CD4-positive, CD25-positive, alpha-beta regulatory T cell (primary cell): ENCODE measurements around the gene TUBB4A. TPM values are rescaled to one million over a fixed set of nuclear protein-coding genes. Genes with fewer than 3 reads are reported as not detected.
"Not testable (repeated sequence)": the region's sequence is repeated elsewhere in the genome, so short reads cannot be mapped to it uniquely, and the experiment has no call there.

ENCODE experiments used
- ATAC-seq, 2 donors: fragments of 150-1000 bp; cut with Tn5 transposase; one replicate each; pipeline ENCODE4 v1.10.0; 2021; ENCODE audit warnings: low read depth in 2 of 2, moderate number of reproducible peaks in 2 of 2, moderate library complexity in 1 of 2
- DNase-seq, 3 donors: peaks; one replicate each; pipeline versions ENCODE4 v3.0.0 to v3.0.0-alpha.2; 2012 to 2022; ENCODE audit warnings: mixed read lengths in 1 of 3
- H3K27ac ChIP-seq: one replicate; pipeline ENCODE4 v1.7.0; 2013; ENCODE audit warnings: mild to moderate bottlenecking, low read length; ENCODE audit not compliant: insufficient read depth, poor library complexity, severe bottlenecking
- H3K27me3 ChIP-seq: one replicate; pipeline ENCODE4 v1.7.0; 2013; ENCODE audit warnings: low read length; ENCODE audit not compliant: control insufficient read depth, insufficient read depth
- H3K36me3 ChIP-seq: one replicate; pipeline ENCODE4 v1.7.0; 2013; ENCODE audit warnings: mild to moderate bottlenecking, low read length, moderate library complexity; ENCODE audit not compliant: control insufficient read depth, insufficient read depth
- H3K4me1 ChIP-seq: 2 replicates; pipeline ENCODE4 v1.7.0; 2013; ENCODE audit warnings: mild to moderate bottlenecking, low read length; ENCODE audit not compliant: insufficient read depth, control insufficient read depth, poor library complexity, severe bottlenecking
- H3K4me3 ChIP-seq: one replicate; pipeline ENCODE4 v1.7.0; 2013; ENCODE audit warnings: low read depth, mild to moderate bottlenecking, low read length, moderate library complexity
- H3K9me3 ChIP-seq, 2 experiments: 1 replicate in 1 of 2; 2 replicates in 1 of 2; pipeline ENCODE4 v1.7.0; 2013; ENCODE audit warnings: low read length in 2 of 2, mild to moderate bottlenecking in 1 of 2, moderate library complexity in 1 of 2; ENCODE audit not compliant: control insufficient read depth in 2 of 2
- H3K27ac Mint-ChIP-seq, 3 donors: one replicate each; pipeline ENCODE4 v1.8.0; 2020 to 2022; ENCODE audit warnings: mild to moderate bottlenecking in 3 of 3, mixed read lengths in 3 of 3, moderate library complexity in 2 of 3
- H3K27me3 Mint-ChIP-seq: one replicate; pipeline ENCODE4 v1.8.0; 2022; ENCODE audit warnings: mild to moderate bottlenecking, mixed read lengths
- H3K36me3 Mint-ChIP-seq: one replicate; pipeline ENCODE4 v1.8.0; 2020; ENCODE audit warnings: mixed read lengths
- H3K4me1 Mint-ChIP-seq, 4 donors: one replicate each; pipeline ENCODE4 v1.8.0; 2020 to 2022; ENCODE audit warnings: mixed read lengths in 4 of 4, mild to moderate bottlenecking in 1 of 4
- H3K4me3 Mint-ChIP-seq, 4 donors: one replicate each; pipeline ENCODE4 v1.8.0; 2020 to 2022; ENCODE audit warnings: mild to moderate bottlenecking in 4 of 4, mixed read lengths in 4 of 4, moderate library complexity in 3 of 4
- H3K9me3 Mint-ChIP-seq, 7 donors: one replicate each; pipeline ENCODE4 v1.8.0; 2020 to 2022; ENCODE audit warnings: mixed read lengths in 7 of 7, mild to moderate bottlenecking in 3 of 7, moderate library complexity in 2 of 7
- polyA plus RNA-seq, 4 donors: library from polyadenylated mRNA; unstranded; fragments of 300-500 nt; fragmentation: Illumina TruSeq; gene quantifications; one replicate each; pipeline ENCODE4 v1.2.3, GENCODE V29; 2021
- total RNA-seq: library from RNA; stranded (reverse); gene quantifications from one replicate; pipeline ENCODE4 v1.2.3, GENCODE V29; 2022

Gene TUBB4A
- total RNA-seq (1.3 TPM), polyA plus RNA-seq (1 to 10 TPM in 1 of 4 donors, under 1 TPM in 1, not detected in 2; 0.36 to 1.0 TPM)

GRCh38 chr19:6501740-6502648, at the start of gene TUBB4A:
TUBB4A (minus strand) TSS chr19:6502309; CDS start chr19:6502212, 97 bp downstream.
- peaks cover 9% of the 10 kb centered on the region for H3K27me3 ChIP-seq
- H3K36me3 ChIP-seq, result no peaks in the 10 kb centered on the region
- peaks cover 0 to 19% (median 9%) of the 10 kb centered on the region in 4 donors for H3K4me1 Mint-ChIP-seq
- H3K27ac ChIP-seq, result no peak within 1 kb of the TSS
- H3K9me3 Mint-ChIP-seq, result peaks cover 0 to 5% (median 0%) of the 10 kb centered on the region in 7 donors
- H3K36me3 Mint-ChIP-seq, result no peaks in the 10 kb centered on the region
- H3K4me3 Mint-ChIP-seq, result peak within 1 kb of the TSS; percentile 32 to 91 (median 74)
- H3K9me3 ChIP-seq, result no peaks in the 10 kb centered on the region
- ATAC-seq, result peak in 1 of 2 donors; percentile 3
- peaks cover 41% of the 10 kb centered on the region for H3K27me3 Mint-ChIP-seq
- H3K27ac Mint-ChIP-seq, result peak within 1 kb of the TSS in 1 of 3 donors; percentile 79
- DNase-seq, result no peak
- peaks cover 19% of the 10 kb centered on the region for H3K4me1 ChIP-seq
- H3K4me3 ChIP-seq, result no peak within 1 kb of the TSS

DNA sequence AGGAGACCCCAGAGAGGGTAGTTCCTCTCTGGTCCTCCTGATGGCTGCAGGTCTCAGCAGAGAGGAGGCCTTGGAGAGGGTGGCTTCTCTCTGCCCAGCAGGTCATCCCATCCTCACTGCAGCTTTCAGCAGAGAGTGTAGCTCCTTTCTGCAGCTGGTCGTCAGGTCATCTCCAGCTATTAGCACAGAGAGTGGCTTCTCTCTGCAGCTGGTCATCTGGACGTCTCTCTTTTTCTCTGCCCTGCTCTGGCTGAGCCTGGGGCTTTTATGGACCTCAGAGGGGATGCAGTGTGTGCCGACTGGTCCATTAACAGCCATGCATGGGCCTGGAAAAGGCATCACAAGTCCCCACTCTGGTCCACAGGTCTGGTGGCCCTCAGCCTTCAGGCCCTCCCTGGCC, 49.0 kb upstream of the TUBB4A start:
- no peaks in the 10 kb centered on the region for H3K27me3 ChIP-seq
- no peak overlapping the region for H3K4me3 ChIP-seq
- Mint-ChIP-seq H3K27me3 (peaks cover 14% of the 10 kb centered on the region), H3K27ac (no peak overlapping the region), H3K36me3 (no peaks in the 10 kb centered on the region), H3K4me3 (no peak overlapping the region), H3K9me3 (no peaks in the 10 kb centered on the region), H3K4me1 (peaks cover 0 to 13% (median 5%) of the 10 kb centered on the region in 4 donors)
- ATAC-seq (no peak), DNase-seq (no peak)
- H3K36me3 ChIP-seq, result no peaks in the 10 kb centered on the region
- H3K9me3 ChIP-seq, result no peaks in the 10 kb centered on the region
- no peak overlapping the region for H3K27ac ChIP-seq
- peaks cover 11% of the 10 kb centered on the region for H3K4me1 ChIP-seq

DNA sequence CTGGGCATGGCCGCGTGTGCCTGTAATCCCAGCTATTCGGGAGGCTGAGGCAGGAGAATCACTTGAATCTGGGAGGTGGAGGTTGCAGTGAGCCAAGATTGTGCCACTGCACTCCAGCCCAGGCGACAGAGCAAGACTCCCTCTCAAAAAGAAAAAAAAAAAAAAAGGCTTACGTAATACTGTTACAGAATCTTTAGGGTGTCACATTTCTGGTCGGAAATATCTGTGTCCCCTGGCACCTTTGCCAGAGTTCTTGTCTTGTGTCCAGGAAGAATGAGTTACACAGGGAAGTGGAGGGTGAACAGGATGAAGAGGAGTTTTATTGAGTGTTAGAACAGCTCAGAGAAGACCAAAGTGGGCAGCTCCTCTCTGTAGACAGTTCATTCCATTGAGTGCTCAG, 48.6 kb upstream of the TUBB4A start:
- not testable (repeated sequence) for H3K36me3 Mint-ChIP-seq, H3K9me3 Mint-ChIP-seq, H3K9me3 ChIP-seq, H3K27ac ChIP-seq, DNase-seq, H3K36me3 ChIP-seq, H3K4me3 ChIP-seq, H3K27me3 ChIP-seq, ATAC-seq, H3K27ac Mint-ChIP-seq, H3K4me3 Mint-ChIP-seq
- H3K27me3 Mint-ChIP-seq, result peaks cover 14% of the 10 kb centered on the region
- peaks cover 11% of the 10 kb centered on the region for H3K4me1 ChIP-seq
- peaks cover 0 to 13% (median 5%) of the 10 kb centered on the region in 4 donors for H3K4me1 Mint-ChIP-seq

- H3K4me3 Mint-ChIP-seq, result no peak overlapping the region
- Histone ChIP-seq H3K27me3 (peaks cover 2% of the 10 kb centered on the region), H3K36me3 (no peaks in the 10 kb centered on the region), H3K9me3 (no peaks in the 10 kb centered on the region), H3K4me1 (no peaks in the 10 kb centered on the region), H3K4me3 (no peak overlapping the region), H3K27ac (no peak overlapping the region)
- H3K27me3 Mint-ChIP-seq, result peaks cover 20% of the 10 kb centered on the region
- no peak overlapping the region for H3K27ac Mint-ChIP-seq
- DNase-seq (no peak), ATAC-seq (no peak)
- H3K4me1 Mint-ChIP-seq, result peaks cover 0 to 8% (median 4%) of the 10 kb centered on the region in 4 donors
- peaks cover 0 to 4% (median 0%) of the 10 kb centered on the region in 7 donors for H3K9me3 Mint-ChIP-seq
- H3K36me3 Mint-ChIP-seq, result no peaks in the 10 kb centered on the region
Observed at GRCh38 chr19:6543866-6544347, 41.8 kb upstream of the TUBB4A start.

GRCh38 chr19:6540918-6541689, 39.0 kb upstream of the TUBB4A start:
- H3K27me3 ChIP-seq, result peaks cover 2% of the 10 kb centered on the region
- no peak overlapping the region for H3K4me3 ChIP-seq
- DNase-seq (no peak), ATAC-seq (no peak)
- no peak overlapping the region for H3K27ac ChIP-seq
- H3K4me1 ChIP-seq, result peaks cover 7% of the 10 kb centered on the region
- Mint-ChIP-seq H3K36me3 (no peaks in the 10 kb centered on the region), H3K27me3 (peaks cover 14% of the 10 kb centered on the region), H3K4me1 (peaks cover 6 to 14% (median 9%) of the 10 kb centered on the region in 4 donors), H3K9me3 (peaks cover 0 to 5% (median 0%) of the 10 kb centered on the region in 7 donors), H3K4me3 (no peak overlapping the region), H3K27ac (no peak overlapping the region)
- no peaks in the 10 kb centered on the region for H3K9me3 ChIP-seq
- no peaks in the 10 kb centered on the region for H3K36me3 ChIP-seq

DNA sequence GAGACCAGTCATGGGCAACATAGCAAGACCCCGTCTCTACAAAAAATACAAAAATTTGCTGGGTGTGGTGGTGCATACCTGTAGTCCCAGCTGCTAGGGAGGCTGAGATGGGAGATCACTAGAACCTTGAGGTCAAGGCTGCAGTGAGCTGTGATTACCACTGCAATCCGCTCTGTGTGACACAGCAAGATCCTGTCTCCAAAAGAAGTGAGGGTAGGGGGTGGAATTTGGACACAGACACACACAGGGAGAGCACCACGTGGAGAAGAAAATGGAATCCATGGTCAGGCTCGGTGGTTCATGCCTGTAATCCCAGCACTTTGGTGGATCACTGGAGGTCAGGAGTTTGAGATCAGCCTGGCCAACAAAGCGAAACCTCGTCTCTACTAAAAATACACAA, 37.4 kb upstream of the TUBB4A start:
- Histone ChIP-seq H3K36me3 (no peaks in the 10 kb centered on the region), H3K4me3 (no peak overlapping the region), H3K4me1 (peaks cover 11% of the 10 kb centered on the region), H3K27ac (no peak overlapping the region), H3K27me3 (peaks cover 2% of the 10 kb centered on the region), H3K9me3 (no peaks in the 10 kb centered on the region)
- H3K27me3 Mint-ChIP-seq, result peaks cover 27% of the 10 kb centered on the region
- H3K27ac Mint-ChIP-seq, result no peak overlapping the region
- no peak for ATAC-seq
- peaks cover 12 to 19% (median 15%) of the 10 kb centered on the region in 4 donors for H3K4me1 Mint-ChIP-seq
- peaks cover 7% of the 10 kb centered on the region for H3K36me3 Mint-ChIP-seq
- DNase-seq, result no peak
- no peak overlapping the region for H3K4me3 Mint-ChIP-seq
- peaks cover 0 to 5% (median 0%) of the 10 kb centered on the region in 7 donors for H3K9me3 Mint-ChIP-seq

- no peak for DNase-seq
- ATAC-seq, result no peak
- Histone ChIP-seq H3K27ac (no peak overlapping the region), H3K36me3 (no peaks in the 10 kb centered on the region), H3K9me3 (no peaks in the 10 kb centered on the region), H3K4me1 (peaks cover 35% of the 10 kb centered on the region), H3K4me3 (no peak overlapping the region), H3K27me3 (peaks cover 9% of the 10 kb centered on the region)
- peaks cover 7% of the 10 kb centered on the region for H3K36me3 Mint-ChIP-seq
- peak overlapping the region in 2 of 4 donors; percentile 85 to 86 for H3K4me3 Mint-ChIP-seq
- peaks cover 29% of the 10 kb centered on the region for H3K27me3 Mint-ChIP-seq
- peaks cover 0 to 1% (median 0%) of the 10 kb centered on the region in 7 donors for H3K9me3 Mint-ChIP-seq
- peaks cover 11 to 41% (median 28%) of the 10 kb centered on the region in 4 donors for H3K4me1 Mint-ChIP-seq
- H3K27ac Mint-ChIP-seq, result peak overlapping the region; percentile 36 to 83 (median 52)
Observed at GRCh38 chr19:6535558-6536137, 33.5 kb upstream of the TUBB4A start.
